HG02571 (cell line): ENCODE results near the gene GJB5.
"Not testable (repeated sequence)": the region's sequence is repeated elsewhere in the genome, so short reads cannot be mapped to it uniquely, and the experiment has no call there.

Experiments
- ATAC-seq: cut with Tn5 transposase; IDR thresholded peaks from one replicate; pipeline ENCODE4 v1.9.1; 2021; ENCODE audit warnings: mild to moderate bottlenecking, moderate library complexity; ENCODE audit not compliant: unreplicated experiment

GJB5 gene

GRCh38 chr1:34773114-34773513 lies 18.3 kb downstream of the GJB5 start:
- not testable (repeated sequence) for ATAC-seq

- no peak for ATAC-seq
These were observed 20.1 kb downstream of the GJB5 start for GRCh38 chr1:34774957-34775356.

- no peak for ATAC-seq
These were observed 22.1 kb downstream of the GJB5 start for GRCh38 chr1:34776911-34777310.

- no peak for ATAC-seq
These were observed 22.9 kb downstream of the GJB5 start for GRCh38 chr1:34777519-34778321.

GRCh38 chr1:34778381-34778780 lies 23.5 kb downstream of the GJB5 start:
- no peak for ATAC-seq

- ATAC-seq, result no peak
These were observed 24.2 kb downstream of the GJB5 start for GRCh38 chr1:34779005-34779404.

GRCh38 chr1:34779526-34779925 lies 24.7 kb downstream of the GJB5 start:
- no peak for ATAC-seq

GRCh38 chr1:34779962-34780361 lies 25.1 kb downstream of the GJB5 start:
- no peak for ATAC-seq

GRCh38 chr1:34780528-34780927 lies 25.7 kb downstream of the GJB5 start:
- no peak for ATAC-seq

GRCh38 chr1:34781071-34781843 lies 26.4 kb downstream of the GJB5 start, which contains the start of gene GJB3:
Gene GJB3 (plus strand): TSS chr1:34781214. CDS start chr1:34784763, 3,549 bp downstream.
- ATAC-seq, result no peak

- ATAC-seq, result no peak
These were observed 27.1 kb downstream of the GJB5 start for GRCh38 chr1:34781844-34782391.

GRCh38 chr1:34784751-34785221 lies 29.9 kb downstream of the GJB5 start:
- ATAC-seq, result no peak

- no peak for ATAC-seq
These were observed 30.5 kb downstream of the GJB5 start for GRCh38 chr1:34785231-34785874.

- ATAC-seq, result no peak
These were observed 31.1 kb downstream of the GJB5 start for GRCh38 chr1:34785875-34786470.

- ATAC-seq, result no peak
These were observed 31.9 kb downstream of the GJB5 start for GRCh38 chr1:34786521-34787325.

GRCh38 chr1:34787461-34788420 lies 32.9 kb downstream of the GJB5 start:
- no peak for ATAC-seq

GRCh38 chr1:34790985-34791384 lies 36.1 kb downstream of the GJB5 start:
- ATAC-seq, result no peak

- no peak for ATAC-seq
These were observed 37.6 kb downstream of the GJB5 start for GRCh38 chr1:34792424-34792823.
